ENCODE results near the gene GNAI3.

GRCh38 chr1:109578947-109579443, 30.6 kb downstream of the GNAI3 start:
- no peak for TF ChIP-seq PRDM15 (CRISPR knock-in tag; IDR thresholded peaks at IDR 0.05)
- TF ChIP-seq NFATC3 (CRISPR knock-in tag; IDR thresholded peaks at IDR 0.05) = no peak
- TF ChIP-seq EZH2 (conservative IDR thresholded peaks at IDR 0.05; ENCODE audit: low read depth, low read length) = no peak
- TF ChIP-seq, protein P1, sequence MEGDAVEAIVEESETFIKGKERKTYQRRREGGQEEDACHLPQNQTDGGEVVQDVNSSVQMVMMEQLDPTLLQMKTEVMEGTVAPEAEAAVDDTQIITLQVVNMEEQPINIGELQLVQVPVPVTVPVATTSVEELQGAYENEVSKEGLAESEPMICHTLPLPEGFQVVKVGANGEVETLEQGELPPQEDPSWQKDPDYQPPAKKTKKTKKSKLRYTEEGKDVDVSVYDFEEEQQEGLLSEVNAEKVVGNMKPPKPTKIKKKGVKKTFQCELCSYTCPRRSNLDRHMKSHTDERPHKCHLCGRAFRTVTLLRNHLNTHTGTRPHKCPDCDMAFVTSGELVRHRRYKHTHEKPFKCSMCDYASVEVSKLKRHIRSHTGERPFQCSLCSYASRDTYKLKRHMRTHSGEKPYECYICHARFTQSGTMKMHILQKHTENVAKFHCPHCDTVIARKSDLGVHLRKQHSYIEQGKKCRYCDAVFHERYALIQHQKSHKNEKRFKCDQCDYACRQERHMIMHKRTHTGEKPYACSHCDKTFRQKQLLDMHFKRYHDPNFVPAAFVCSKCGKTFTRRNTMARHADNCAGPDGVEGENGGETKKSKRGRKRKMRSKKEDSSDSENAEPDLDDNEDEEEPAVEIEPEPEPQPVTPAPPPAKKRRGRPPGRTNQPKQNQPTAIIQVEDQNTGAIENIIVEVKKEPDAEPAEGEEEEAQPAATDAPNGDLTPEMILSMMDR (CRISPR knock-in tag; IDR thresholded peaks at IDR 0.05) = no peak
- no peak for TF ChIP-seq MNT (IDR thresholded peaks at IDR 0.05)
- no peak for TF ChIP-seq ZNF484 (CRISPR knock-in tag; IDR thresholded peaks at IDR 0.05; ENCODE audit: borderline replicate concordance, low read depth)
- TF ChIP-seq, protein P2, sequence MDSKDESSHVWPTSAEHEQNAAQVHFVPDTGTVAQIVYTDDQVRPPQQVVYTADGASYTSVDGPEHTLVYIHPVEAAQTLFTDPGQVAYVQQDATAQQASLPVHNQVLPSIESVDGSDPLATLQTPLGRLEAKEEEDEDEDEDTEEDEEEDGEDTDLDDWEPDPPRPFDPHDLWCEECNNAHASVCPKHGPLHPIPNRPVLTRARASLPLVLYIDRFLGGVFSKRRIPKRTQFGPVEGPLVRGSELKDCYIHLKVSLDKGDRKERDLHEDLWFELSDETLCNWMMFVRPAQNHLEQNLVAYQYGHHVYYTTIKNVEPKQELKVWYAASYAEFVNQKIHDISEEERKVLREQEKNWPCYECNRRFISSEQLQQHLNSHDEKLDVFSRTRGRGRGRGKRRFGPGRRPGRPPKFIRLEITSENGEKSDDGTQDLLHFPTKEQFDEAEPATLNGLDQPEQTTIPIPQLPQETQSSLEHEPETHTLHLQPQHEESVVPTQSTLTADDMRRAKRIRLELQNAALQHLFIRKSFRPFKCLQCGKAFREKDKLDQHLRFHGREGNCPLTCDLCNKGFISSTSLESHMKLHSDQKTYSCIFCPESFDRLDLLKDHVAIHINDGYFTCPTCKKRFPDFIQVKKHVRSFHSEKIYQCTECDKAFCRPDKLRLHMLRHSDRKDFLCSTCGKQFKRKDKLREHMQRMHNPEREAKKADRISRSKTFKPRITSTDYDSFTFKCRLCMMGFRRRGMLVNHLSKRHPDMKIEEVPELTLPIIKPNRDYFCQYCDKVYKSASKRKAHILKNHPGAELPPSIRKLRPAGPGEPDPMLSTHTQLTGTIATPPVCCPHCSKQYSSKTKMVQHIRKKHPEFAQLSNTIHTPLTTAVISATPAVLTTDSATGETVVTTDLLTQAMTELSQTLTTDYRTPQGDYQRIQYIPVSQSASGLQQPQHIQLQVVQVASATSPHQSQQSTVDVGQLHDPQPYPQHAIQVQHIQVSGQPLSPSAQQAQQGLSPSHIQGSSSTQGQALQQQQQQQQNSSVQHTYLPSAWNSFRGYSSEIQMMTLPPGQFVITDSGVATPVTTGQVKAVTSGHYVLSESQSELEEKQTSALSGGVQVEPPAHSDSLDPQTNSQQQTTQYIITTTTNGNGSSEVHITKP (CRISPR knock-in tag; IDR thresholded peaks at IDR 0.05; ENCODE audit: low read depth) = no peak
- TF ChIP-seq PCBP1 (IDR thresholded peaks at IDR 0.05; ENCODE audit: borderline replicate concordance, low read depth, low read length) = no peak
